ENCODE results near the gene SMYD3.
"Not testable (repeated sequence)": the region's sequence is repeated elsewhere in the genome, so short reads cannot be mapped to it uniquely, and the experiment has no call there.

SMYD3 gene

GRCh38 chr1:245809361-245809760 is 697.7 kb downstream of the SMYD3 start:
- DNase-seq: peak; percentile 19

- peak; percentile 9 for DNase-seq
Measured at GRCh38 chr1:245807954-245808719, 698.9 kb downstream of the SMYD3 start.

- DNase-seq: peak; percentile 17
Measured at GRCh38 chr1:245807306-245807705, 699.8 kb downstream of the SMYD3 start.

- DNase-seq: no peak
Measured at GRCh38 chr1:245805532-245805931, 701.5 kb downstream of the SMYD3 start.

GRCh38 chr1:245804696-245805095 is 702.4 kb downstream of the SMYD3 start:
- DNase-seq: peak; percentile 17

GRCh38 chr1:245803666-245804037 is 703.4 kb downstream of the SMYD3 start:
- DNase-seq: no peak

- DNase-seq: no peak
Measured at GRCh38 chr1:245802941-245803665, 704.0 kb downstream of the SMYD3 start.

- DNase-seq: peak; percentile 31
Measured at GRCh38 chr1:245800901-245801605, 706.0 kb downstream of the SMYD3 start.

GRCh38 chr1:245798349-245798711 is 708.7 kb downstream of the SMYD3 start:
- DNase-seq: no peak

- peak; percentile 53 for DNase-seq
Measured at GRCh38 chr1:245797592-245798348, 709.3 kb downstream of the SMYD3 start.

GRCh38 chr1:245791410-245792312 is 715.4 kb downstream of the SMYD3 start:
- peak; percentile 63 for DNase-seq

GRCh38 chr1:245790441-245790840 is 716.6 kb downstream of the SMYD3 start:
- DNase-seq: peak; percentile 38

GRCh38 chr1:245788886-245789285 is 718.2 kb downstream of the SMYD3 start:
- no peak for DNase-seq

- peak; percentile 87 for DNase-seq
Measured at GRCh38 chr1:245788269-245788668, 718.8 kb downstream of the SMYD3 start.

- no peak for DNase-seq
Measured at GRCh38 chr1:245786948-245787347, 720.1 kb downstream of the SMYD3 start.

GRCh38 chr1:245779797-245780755 is 727.0 kb downstream of the SMYD3 start:
- no peak for DNase-seq

GRCh38 chr1:245777752-245778151 is 729.3 kb downstream of the SMYD3 start:
- DNase-seq: no peak

GRCh38 chr1:245776694-245777332 is 730.3 kb downstream of the SMYD3 start:
- no peak for DNase-seq

- DNase-seq: no peak
Measured at GRCh38 chr1:245776139-245776538, 730.9 kb downstream of the SMYD3 start.

- not testable (repeated sequence) for DNase-seq
Measured at GRCh38 chr1:245774931-245775330, 732.1 kb downstream of the SMYD3 start.

Data from islet precursor cell (in vitro differentiated cells).